Testis (tissue), 3 donors: ENCODE data around the gene LMLN. TPM values are rescaled to one million over a fixed set of nuclear protein-coding genes. Genes with fewer than 3 reads are reported as not detected.

ENCODE experiments used
- DNase-seq: peaks from one replicate; pipeline ENCODE4 v3.0.0-alpha.2; 2019
- H3K27ac ChIP-seq, 2 donors: fragments of 200-600 bp; sonication (generic); one replicate each; pipeline ENCODE4 v1.5.1; 2019
- H3K27me3 ChIP-seq: fragments of 200-600 bp; sonication (generic); one replicate; pipeline ENCODE4 v1.5.1; 2019
- H3K36me3 ChIP-seq: fragments of 200-600 bp; sonication (generic); one replicate; pipeline ENCODE4 v1.5.1; 2017; ENCODE audit warnings: low read depth; ENCODE audit errors: missing control alignments
- H3K4me1 ChIP-seq: fragments of 200-600 bp; sonication (generic); one replicate; pipeline ENCODE4 v1.5.1; 2019
- H3K4me3 ChIP-seq, 2 donors: fragments of 200-600 bp; sonication (generic); one replicate each; pipeline ENCODE4 v1.5.1; 2017 to 2019
- H3K9me3 ChIP-seq: fragments of 200-600 bp; sonication (generic); one replicate; pipeline ENCODE4 v1.5.1; 2017
- POLR2A ChIP-seq: fragments of 450-650 bp; IDR thresholded peaks from one replicate; pipeline ENCODE4 v1.6.1; 2017; ENCODE audit warnings: antibody characterized with exemption, mild to moderate bottlenecking, moderate library complexity
- WGBS, 2 donors: methylation state at CpG; one replicate each; pipeline ENCODE4 v1.1.5; 2018; 5-methylcytosine and 5-hydroxymethylcytosine counted together
- intact Hi-C: fragments of 100-400 bp; cut with DNase I; formaldehyde crosslinking; loops from one replicate; pipeline ENCODE4 v1.15.1; 2023; ENCODE audit warnings: low total_unique reads
- polyA plus RNA-seq: library from polyadenylated mRNA; stranded (reverse); fragments of 350-450 nt; fragmentation: Illumina TruSeq; extraction: RNeasy Lipid Tissue Mini Kit (QIAGEN cat#74804); gene quantifications from one replicate; pipeline ENCODE4 v1.2.3, GENCODE V29; 2014; ENCODE audit warnings: low read depth, low replicate concordance; ENCODE audit not compliant: insufficient read depth
- small RNA-seq, 2 donors: library from RNA; depleted of rRNA; stranded (forward); fragments of <200 nt; gene quantifications; one replicate each; pipeline ENCODE3, GENCODE V24; 2016
- total RNA-seq, 2 donors: library from RNA; depleted of rRNA; stranded (reverse); fragments of >200 nt; gene quantifications; one replicate each; pipeline ENCODE4 v1.2.3, GENCODE V29; 2016
- TF ChIP-seq, protein P1 (sequence below), 3 experiments: fragments of 450-650 bp in 2 of 3; fragments of 200-600 bp in 1 of 3; sonication (generic) in 1 of 3; IDR thresholded peaks; one replicate each; pipeline ENCODE4 v1.5.1; 2016 to 2019; ENCODE audit warnings: antibody characterized with exemption in 3 of 3, mild to moderate bottlenecking in 2 of 3, moderate library complexity in 1 of 3

LMLN gene
- total and polyA plus RNA-seq, 3 donors from 2014 or later = 23.0 to 49.8 (median 24.1) TPM

DNA sequence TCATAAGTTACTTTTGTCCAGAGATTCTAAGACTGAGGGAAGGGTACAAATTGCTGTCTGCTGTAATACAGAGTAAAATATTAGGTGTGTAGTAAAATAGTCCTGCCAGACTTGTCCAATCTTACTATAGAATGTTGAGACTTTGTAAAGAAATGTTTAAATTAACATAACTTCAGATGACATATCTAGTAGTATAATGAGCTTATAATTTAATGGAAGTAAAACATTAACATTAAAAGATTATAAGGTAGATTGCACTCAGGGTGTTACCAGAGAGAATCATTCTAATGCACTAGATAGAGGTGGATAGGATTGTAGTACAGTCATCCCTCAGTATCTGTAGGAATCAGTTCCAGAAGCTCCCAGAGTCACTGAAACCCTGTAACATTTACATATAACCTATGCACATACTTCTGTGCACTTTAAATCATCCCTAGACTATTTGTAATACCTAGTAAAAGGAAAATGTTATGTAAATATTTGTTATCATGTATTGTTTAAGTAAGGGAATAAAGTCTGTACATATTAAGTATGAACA, 130.8 kb downstream of the LMLN start:
- intact Hi-C loops = no loop called here
- Histone ChIP-seq H3K27ac (no peak overlapping the region), H3K36me3 (no peaks in the 10 kb centered on the region), H3K9me3 (no peaks in the 10 kb centered on the region), H3K4me1 (no peaks in the 10 kb centered on the region), H3K27me3 (no peaks in the 10 kb centered on the region), H3K4me3 (no peak overlapping the region)
- no peak for TF ChIP-seq POLR2A
- TF ChIP-seq, protein P1, sequence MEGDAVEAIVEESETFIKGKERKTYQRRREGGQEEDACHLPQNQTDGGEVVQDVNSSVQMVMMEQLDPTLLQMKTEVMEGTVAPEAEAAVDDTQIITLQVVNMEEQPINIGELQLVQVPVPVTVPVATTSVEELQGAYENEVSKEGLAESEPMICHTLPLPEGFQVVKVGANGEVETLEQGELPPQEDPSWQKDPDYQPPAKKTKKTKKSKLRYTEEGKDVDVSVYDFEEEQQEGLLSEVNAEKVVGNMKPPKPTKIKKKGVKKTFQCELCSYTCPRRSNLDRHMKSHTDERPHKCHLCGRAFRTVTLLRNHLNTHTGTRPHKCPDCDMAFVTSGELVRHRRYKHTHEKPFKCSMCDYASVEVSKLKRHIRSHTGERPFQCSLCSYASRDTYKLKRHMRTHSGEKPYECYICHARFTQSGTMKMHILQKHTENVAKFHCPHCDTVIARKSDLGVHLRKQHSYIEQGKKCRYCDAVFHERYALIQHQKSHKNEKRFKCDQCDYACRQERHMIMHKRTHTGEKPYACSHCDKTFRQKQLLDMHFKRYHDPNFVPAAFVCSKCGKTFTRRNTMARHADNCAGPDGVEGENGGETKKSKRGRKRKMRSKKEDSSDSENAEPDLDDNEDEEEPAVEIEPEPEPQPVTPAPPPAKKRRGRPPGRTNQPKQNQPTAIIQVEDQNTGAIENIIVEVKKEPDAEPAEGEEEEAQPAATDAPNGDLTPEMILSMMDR (IDR thresholded peaks at IDR 0.05) = no peak
- no peak for DNase-seq

DNA sequence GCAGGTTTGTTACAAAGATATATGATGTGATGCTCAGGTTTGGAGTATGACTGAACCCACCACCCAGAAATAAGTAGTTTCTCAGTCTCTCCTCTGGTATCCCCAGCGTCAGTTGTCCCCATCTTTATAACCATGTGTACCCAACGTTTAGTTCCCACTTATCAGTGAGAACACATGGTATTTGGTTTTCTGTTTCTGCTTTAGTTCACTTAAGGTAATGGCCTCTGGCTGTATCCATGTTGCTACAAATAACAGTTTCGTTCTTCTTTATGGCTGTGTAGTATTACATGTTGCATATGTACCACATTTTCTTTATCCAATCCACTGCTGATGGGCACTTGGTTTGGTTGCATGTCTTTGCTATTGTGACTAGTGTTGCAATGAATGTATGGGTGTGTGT, 132.3 kb downstream of the LMLN start:
- no peak for DNase-seq
- TF ChIP-seq POLR2A = no peak
- TF ChIP-seq, protein P1 (IDR thresholded peaks at IDR 0.05) = no peak
- H3K9me3 ChIP-seq = no peaks in the 10 kb centered on the region
- no peak overlapping the region for H3K27ac ChIP-seq
- 66 to 68% methylated on average over 3 of the region's 3 CpGs for WGBS, 2 donors
- intact Hi-C loops = no loop called here
- no peaks in the 10 kb centered on the region for H3K36me3 ChIP-seq
- H3K27me3 ChIP-seq = no peaks in the 10 kb centered on the region
- H3K4me3 ChIP-seq = no peak overlapping the region
- no peaks in the 10 kb centered on the region for H3K4me1 ChIP-seq

DNA sequence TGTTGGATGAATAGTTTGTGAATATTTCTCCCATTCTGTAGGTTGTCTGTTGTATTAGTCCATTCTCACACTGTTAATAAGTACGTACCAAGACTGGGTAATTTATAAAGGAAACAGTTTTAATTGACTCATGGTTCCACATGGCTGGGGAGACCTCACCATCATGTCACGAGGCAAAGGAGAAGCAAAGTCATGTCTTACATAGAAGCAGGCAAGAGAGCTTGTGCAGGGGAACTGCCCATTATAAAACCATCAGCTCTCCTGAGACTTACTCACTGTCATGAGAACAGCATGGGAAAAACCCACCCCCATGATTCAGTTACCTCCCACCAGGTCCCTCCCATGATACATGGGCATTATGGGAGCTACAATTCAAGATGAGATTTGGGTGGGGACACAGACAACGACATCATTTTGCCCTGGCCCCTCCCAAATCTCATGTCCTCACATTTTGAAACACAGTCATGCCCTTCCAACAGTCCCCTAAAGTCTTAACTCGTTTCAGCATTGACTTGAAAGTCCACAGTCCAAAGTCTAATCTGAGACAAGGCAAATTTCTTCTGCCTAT, 133.2 kb downstream of the LMLN start:
- intact Hi-C loops = no loop called here
- TF ChIP-seq, protein P1 (IDR thresholded peaks at IDR 0.05) = no peak
- no peak for TF ChIP-seq POLR2A
- Histone ChIP-seq H3K4me1 (no peaks in the 10 kb centered on the region), H3K36me3 (no peaks in the 10 kb centered on the region), H3K9me3 (no peaks in the 10 kb centered on the region), H3K27me3 (no peaks in the 10 kb centered on the region), H3K4me3 (no peak overlapping the region), H3K27ac (no peak overlapping the region)
- no peak for DNase-seq
- WGBS, 2 donors = 71 to 81% methylated on average over 4 of the region's 4 CpGs

Small RNA genes within 50 kb of the gene (small RNA-seq; reads per million reads assigned to genes)
- gene RNU6-621P (0 reads per million in 2 donors), gene RNU6-821P (0 reads per million in 2 donors)

Other genes starting within 250 kb of the LMLN start
- gene RUBCN, start 223.3 kb upstream of the LMLN start, total RNA-seq = 100 to 1,000 TPM; 150 to 159 TPM
- 44.0 TPM for gene RUBCN, start 223.3 kb upstream of the LMLN start, polyA plus RNA-seq
- gene FYTTD1, start 210.3 kb upstream of the LMLN start, total RNA-seq = 10 to 100 TPM; 79.5 to 83.6 TPM
- 80.5 TPM for gene FYTTD1, start 210.3 kb upstream of the LMLN start, polyA plus RNA-seq
- 100 to 1,000 TPM in 1 of 2 donors, 10 to 100 TPM in 1; 80.2 to 173 TPM for gene LRCH3, start 169.0 kb upstream of the LMLN start, total RNA-seq
- 43.4 TPM for gene LRCH3, start 169.0 kb upstream of the LMLN start, polyA plus RNA-seq
- gene RPL35A, start 10.0 kb upstream of the LMLN start, total RNA-seq = 100 to 1,000 TPM; 264 to 446 TPM
- gene RPL35A, start 10.0 kb upstream of the LMLN start, polyA plus RNA-seq = 869 TPM